Measurements from ENCODE around the gene PARD3.

DNA sequence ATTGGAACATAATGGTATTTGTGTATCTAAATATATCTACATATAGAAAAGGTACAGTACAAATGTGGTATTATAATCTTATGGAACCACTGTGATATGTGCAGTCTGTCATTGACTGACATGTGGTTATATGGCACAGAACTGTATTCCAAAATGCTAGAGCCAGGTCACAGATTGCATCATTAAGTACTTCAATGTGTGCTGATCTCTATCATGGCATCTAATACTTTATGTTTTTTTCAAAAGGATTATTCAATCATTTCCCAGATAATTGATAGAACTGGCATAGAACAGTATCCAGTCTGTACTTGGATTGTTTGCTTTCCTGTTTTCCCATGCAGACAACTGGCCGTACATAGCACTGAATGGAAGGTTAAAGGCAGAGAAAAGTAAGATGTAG is 662.7 kb downstream of the PARD3 start:
- no peak for TF ChIP-seq CTCF (IDR thresholded peaks at IDR 0.05)
- TF ChIP-seq POLR2A (IDR thresholded peaks at IDR 0.05; ENCODE audit: low read length), result no peak
- TF ChIP-seq EP300 (IDR thresholded peaks at IDR 0.05), result no peak
- no peak for TF ChIP-seq KDM1A (IDR thresholded peaks at IDR 0.05; ENCODE audit: low read depth)
- TF ChIP-seq, protein P1, sequence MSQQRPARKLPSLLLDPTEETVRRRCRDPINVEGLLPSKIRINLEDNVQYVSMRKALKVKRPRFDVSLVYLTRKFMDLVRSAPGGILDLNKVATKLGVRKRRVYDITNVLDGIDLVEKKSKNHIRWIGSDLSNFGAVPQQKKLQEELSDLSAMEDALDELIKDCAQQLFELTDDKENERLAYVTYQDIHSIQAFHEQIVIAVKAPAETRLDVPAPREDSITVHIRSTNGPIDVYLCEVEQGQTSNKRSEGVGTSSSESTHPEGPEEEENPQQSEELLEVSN (IDR thresholded peaks at IDR 0.05; ENCODE audit: borderline replicate concordance, low read depth), result no peak
- no peak for TF ChIP-seq TP53 (CRISPR knock-in tag; IDR thresholded peaks at IDR 0.05)
- no peak for TF ChIP-seq GATA3 (IDR thresholded peaks at IDR 0.05; ENCODE audit: borderline replicate concordance)
- TF ChIP-seq MYC (IDR thresholded peaks at IDR 0.05; ENCODE audit: borderline replicate concordance, low read length), result no peak
- TF ChIP-seq HDAC2 (IDR thresholded peaks at IDR 0.05), result no peak
- TF ChIP-seq BHLHE40 (IDR thresholded peaks at IDR 0.05; ENCODE audit: low read depth, low read length), result no peak
- no peak for TF ChIP-seq HOXA7 (CRISPR knock-in tag; IDR thresholded peaks at IDR 0.05)
- TF ChIP-seq, protein P2, sequence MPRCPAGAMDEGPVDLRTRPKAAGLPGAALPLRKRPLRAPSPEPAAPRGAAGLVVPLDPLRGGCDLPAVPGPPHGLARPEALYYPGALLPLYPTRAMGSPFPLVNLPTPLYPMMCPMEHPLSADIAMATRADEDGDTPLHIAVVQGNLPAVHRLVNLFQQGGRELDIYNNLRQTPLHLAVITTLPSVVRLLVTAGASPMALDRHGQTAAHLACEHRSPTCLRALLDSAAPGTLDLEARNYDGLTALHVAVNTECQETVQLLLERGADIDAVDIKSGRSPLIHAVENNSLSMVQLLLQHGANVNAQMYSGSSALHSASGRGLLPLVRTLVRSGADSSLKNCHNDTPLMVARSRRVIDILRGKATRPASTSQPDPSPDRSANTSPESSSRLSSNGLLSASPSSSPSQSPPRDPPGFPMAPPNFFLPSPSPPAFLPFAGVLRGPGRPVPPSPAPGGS (IDR thresholded peaks at IDR 0.05), result no peak
- no peak for TF ChIP-seq REST (IDR thresholded peaks at IDR 0.05)
- TF ChIP-seq POLR2AphosphoS2 (conservative IDR thresholded peaks at IDR 0.05; ENCODE audit: low read length), result no peak

Measured in A549 (cell line).